Stimulated activated CD4-positive, alpha-beta T cell treated with anti-CD3 and anti-CD28 coated beads, Interleukin-2, amount 100 ng/mL, for 4 hours (primary cell): Measurements from ENCODE around the gene LILRB3.
"Not testable (repeated sequence)": the region's sequence is repeated elsewhere in the genome, so short reads cannot be mapped to it uniquely, and the experiment has no call there.

ENCODE experiments used
- DNase-seq: peaks from one replicate; pipeline ENCODE4 v3.0.0-alpha.2; 2020; ENCODE audit warnings: low read depth

Gene LILRB3

DNA sequence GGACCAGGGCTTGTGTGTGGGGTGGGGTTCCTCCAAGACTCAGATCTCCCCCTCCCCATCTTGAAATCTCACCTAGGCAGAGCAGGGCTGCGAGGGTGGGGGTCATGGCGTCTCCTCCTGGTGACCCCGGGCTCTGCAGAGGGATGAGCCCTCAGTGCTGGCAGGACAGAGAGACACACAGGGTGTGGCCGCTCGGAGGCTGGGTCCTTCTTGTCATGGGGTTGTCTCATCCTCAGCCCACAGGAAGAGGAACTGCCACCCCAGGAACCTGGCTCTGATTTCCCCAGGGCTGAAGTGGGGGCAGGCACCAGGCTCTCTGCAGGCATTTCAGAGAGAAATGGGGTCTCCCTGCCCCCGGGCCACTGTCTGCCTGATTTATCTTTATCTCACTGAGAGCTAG is 19.8 kb upstream of the LILRB3 start, which contains the start of gene LILRA6:
Gene LILRA6, minus strand, starts transcription at position 145 of the 400 bp plus-strand sequence.
- not testable (repeated sequence) for DNase-seq

GRCh38 chr19:54242234-54242633 is 19.4 kb upstream of the LILRB3 start:
- not testable (repeated sequence) for DNase-seq

DNA sequence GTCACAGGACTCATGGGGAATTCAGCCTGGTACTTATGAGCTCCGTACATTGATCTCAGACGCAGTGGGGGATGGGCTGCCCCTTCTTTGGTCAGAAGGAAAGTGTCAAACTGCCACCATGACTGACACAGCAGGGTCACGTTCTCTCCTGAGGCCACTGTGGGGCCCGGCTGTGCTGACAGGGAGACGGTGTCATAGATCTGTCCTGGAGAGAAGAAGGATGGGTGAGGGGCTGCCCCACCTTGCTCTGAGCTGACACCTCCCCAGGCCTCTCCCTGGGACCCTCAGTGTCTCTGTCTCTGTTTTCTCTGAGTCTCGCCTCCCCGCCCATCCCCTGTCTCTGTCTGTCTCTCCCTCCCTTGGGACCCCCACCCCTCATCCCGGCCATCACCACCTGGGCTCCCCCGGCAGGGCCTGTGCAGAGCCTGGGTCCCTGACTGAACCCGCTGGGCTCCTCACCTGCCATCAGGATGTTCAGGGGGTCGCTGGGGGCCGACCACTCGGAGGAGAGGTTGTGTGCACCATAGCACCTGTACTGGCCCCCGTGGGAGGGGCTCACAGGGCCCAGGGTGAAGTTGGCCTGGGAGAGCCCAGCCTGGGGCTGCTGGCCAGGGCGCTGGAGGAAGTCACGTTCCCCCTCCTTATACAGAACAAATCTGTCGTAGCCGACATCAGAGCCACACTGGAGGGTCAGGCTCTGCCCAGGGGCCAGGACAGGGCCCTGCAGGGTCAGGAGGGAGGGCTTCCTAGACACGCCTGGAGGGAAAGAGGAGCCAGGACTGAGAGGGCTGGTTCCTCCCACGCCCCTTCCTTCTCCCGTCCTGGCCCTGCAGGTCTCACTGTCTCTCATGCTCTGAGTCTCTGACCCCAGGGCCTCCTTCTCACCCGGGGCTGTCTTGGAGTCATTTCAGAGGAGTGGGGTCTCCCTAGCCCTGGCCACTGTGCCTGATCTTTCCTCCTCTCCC is 17.8 kb upstream of the LILRB3 start:
- not testable (repeated sequence) for DNase-seq

DNA sequence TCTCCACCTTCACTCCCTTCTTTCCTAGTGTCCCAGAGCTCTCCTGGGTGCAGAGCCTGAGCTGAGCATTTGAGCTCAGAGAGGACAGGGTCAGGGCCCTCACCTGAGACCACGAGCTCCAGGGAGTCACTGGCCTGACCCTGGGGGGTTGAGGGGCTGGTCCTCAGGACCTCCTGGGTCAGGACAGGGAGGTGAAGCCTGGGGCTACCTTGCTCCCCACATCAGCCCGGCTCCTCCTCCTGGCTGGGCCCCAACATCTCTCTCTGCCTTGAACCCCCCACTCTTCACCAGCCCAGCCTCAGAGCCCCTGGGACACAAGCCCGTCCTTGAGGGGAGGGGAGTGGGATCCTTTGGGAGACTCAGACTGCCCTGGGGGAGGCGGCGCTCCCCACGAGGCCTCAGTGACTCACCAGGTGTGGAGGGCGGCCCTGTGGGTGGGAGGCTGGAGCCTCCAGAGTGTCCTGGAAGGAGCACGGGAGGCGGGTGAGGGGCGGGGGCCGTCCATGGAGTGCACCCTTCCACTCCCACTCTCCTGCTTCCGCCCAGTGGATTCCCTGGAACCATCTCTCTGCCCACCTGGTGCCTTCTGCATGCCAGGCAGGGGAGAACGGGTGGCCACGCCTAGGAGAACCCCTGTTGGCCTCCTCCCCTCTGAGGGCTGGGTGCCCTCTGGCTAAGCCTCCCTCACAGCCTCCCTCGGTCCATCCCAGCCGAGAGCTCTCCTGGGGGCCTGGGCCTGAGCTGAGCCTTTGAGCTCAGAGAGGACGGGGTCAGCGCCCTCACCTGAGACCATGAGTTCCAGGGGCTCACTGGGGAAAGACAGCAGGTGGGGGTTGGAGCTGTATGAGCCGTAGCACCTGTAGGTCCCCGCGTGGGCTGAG is 16.9 kb upstream of the LILRB3 start:
- DNase-seq, result not testable (repeated sequence)

DNA sequence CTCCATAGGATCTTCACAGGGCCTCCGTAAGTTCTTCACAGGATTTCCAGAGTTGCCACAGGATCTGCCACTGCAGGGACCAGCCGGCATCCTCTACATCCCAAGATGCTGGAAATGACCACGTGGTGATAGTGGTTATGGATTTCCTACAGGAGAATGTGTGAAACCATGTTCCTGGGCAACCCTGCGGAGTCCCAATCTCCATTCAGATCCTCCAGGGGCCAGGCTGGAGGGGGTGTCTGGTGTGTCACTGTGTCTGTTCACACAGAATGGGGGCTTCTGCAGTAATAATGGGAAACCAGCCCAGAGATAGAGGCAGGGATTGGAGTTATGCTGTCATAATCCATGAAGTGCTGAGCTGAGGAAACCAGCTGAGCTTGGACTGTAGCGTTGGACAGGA is 11.1 kb upstream of the LILRB3 start:
- no peak for DNase-seq

DNA sequence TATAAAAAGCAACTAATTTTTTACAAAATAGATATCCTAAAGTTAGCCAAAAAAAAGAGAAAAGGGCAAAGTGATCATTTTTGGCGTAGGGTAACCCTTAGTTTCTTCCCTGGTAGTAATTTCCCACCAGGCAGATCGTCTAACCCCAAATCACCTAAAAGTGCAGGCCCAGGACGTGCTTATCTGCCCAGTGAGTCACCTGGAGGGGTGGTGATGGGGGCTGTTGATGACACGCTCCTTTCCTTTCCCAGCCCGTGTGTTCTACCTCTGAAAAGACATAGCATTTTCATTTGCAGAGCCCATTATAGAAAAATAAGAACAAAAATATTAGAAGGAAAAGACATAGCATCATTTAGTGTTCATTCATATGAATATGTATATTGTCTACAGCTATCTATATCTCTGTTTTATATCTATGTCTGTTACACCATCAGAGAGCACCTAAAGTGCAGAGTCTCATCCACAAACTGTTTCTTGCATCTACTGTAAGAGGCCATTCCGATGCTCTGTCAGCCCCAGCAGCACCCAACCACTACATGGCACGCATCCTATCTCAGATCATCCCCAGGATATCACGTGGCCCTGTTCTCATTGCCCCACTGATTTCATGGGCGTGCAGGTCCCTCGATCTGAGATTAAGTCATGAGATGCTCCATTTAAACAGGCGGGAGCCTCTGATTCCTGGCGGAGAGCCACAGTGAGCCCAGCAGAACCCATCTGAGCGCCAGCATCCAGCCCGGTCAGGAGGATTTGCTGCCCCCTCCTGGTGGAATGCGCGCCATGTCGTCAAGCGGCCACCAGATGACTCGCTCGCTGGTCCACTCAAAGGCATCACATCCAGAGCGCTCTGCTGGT is 8.5 kb upstream of the LILRB3 start:
- DNase-seq, result peak; percentile 69

GRCh38 chr19:54230031-54230430 is 7.2 kb upstream of the LILRB3 start:
- no peak for DNase-seq

- no peak for DNase-seq
These were observed 6.3 kb upstream of the LILRB3 start for GRCh38 chr19:54229146-54229545.

DNA sequence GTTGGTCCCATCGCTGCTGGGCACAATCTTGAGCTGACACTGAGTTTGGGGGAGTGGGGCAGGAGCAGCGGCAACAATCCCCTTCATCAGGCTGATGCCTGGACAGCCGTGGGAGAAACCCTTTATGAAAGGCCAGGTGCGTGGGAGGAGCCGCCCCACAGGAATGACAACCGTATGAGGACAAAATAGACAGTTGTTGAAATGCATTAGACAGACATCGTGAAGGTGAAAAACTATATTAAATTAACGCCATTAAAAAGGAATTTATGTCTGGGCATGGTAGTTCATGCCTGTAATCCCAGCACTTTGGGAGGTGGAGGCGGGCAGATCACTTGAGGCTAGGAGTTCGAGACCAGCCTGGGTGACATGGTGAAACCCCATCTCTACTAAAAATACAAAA is 1.8 kb upstream of the LILRB3 start:
- not testable (repeated sequence) for DNase-seq

- DNase-seq, result not testable (repeated sequence)
These were observed 1.1 kb upstream of the LILRB3 start for GRCh38 chr19:54223937-54224281.

DNA sequence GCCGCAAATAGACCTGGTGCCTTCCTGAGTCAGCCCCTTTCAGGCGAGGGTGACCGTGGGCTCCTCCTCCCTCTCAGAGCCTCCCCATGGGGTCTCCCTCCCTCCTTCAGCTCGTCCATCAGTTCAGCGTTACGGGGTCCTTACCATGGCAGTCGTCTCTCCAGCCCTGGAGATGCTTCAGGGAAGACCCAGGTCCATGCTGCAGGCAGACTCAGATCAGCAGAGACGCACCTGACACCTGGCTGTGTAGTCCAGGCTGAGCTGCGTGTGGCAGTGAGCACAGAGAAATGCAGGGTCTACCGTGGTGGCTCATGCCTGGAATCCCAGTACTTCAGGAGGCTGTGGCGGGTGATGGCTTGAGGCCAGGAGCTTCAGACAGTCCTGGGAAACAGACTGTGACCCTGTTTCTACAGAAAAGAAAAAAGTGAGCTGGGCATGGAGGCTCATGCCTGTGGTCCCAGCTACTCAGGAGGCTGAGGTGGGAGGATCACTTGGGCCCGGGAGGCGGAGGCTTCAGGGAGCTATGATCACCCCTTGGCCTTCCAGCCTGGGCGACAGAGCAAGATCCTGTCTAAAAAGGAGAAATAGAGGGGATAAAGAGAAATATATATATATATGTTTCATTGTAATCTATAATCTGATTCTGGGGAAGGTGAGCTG is 600 bp upstream of the LILRB3 start:
- not testable (repeated sequence) for DNase-seq

GRCh38 chr19:54221947-54222346 is 860 bp downstream of the LILRB3 start:
- not testable (repeated sequence) for DNase-seq

- not testable (repeated sequence) for DNase-seq
These were observed 3.1 kb downstream of the LILRB3 start for GRCh38 chr19:54219702-54220101.

- no peak for DNase-seq
These were observed 3.7 kb downstream of the LILRB3 start for GRCh38 chr19:54218960-54219661.

GRCh38 chr19:54218259-54218658 is 4.5 kb downstream of the LILRB3 start:
- DNase-seq, result no peak

GRCh38 chr19:54217517-54218247 is 5.1 kb downstream of the LILRB3 start:
- DNase-seq, result not testable (repeated sequence)

- no peak for DNase-seq
These were observed 5.9 kb downstream of the LILRB3 start for GRCh38 chr19:54216869-54217268.

DNA sequence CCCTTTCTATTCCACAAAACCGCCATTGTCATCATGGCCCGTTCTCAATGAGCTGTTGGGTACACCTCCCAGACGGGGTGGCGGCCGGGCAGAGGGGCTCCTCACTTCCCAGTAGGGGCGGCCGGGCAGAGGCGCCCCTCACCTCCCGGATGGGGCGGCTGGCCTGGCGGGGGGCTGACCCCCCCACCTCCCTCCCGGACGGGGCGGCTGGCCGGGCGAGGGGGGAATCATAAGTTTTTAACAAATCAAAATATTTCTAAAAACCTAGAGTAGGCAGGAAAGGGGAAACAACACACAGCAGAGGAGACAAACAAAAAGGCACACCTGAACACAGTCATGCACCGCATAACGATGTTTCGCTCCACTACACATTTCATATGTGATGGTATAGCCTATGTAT is 8.1 kb downstream of the LILRB3 start:
- DNase-seq, result not testable (repeated sequence)

GRCh38 chr19:54214217-54214616 is 8.6 kb downstream of the LILRB3 start:
- DNase-seq, result not testable (repeated sequence)

DNA sequence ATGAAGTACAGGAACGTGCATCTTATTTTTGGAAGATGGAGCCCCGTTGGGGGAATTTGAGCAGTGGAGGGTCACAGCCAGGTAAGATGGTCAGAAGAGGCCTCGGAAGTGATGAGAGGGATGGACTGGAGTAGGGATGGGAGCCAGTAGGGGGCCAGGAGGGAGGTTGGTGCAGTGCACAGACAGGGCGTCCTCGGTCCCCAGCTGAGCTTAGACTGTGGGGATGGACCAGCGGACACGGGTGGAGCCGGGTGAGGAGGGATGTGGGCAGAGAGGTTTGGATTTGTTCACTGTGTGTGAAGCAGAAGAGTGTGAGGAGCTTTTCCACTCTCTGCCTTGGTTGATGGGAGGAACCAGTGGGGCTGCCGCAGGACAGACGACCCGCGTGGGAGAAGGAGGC is 11.6 kb downstream of the LILRB3 start:
- DNase-seq, result no peak
